Left ventricle myocardium inferior (tissue), 1 donor: ENCODE measurements around the gene PPFIA2. TPM values are rescaled to one million over a fixed set of nuclear protein-coding genes. Genes with fewer than 3 reads are reported as not detected.
"Not testable (repeated sequence)": the region's sequence is repeated elsewhere in the genome, so short reads cannot be mapped to it uniquely, and the experiment has no call there.

Source experiments
- DNase-seq: peaks from one replicate; pipeline ENCODE4 v3.0.0-alpha.2; 2020
- H3K27ac ChIP-seq: fragments of 200-600 bp; replicated peaks from 2 replicates; pipeline ENCODE4 v1.8.0; 2021
- H3K27me3 ChIP-seq: fragments of 200-600 bp; 2 replicates; pipeline ENCODE4 v1.8.0; 2021; ENCODE audit warnings: low read depth
- H3K36me3 ChIP-seq: fragments of 200-600 bp; 2 replicates; pipeline ENCODE4 v1.8.0; 2021
- H3K4me1 ChIP-seq: fragments of 200-600 bp; 2 replicates; pipeline ENCODE4 v1.8.0; 2021
- H3K4me3 ChIP-seq: fragments of 200-600 bp; 2 replicates; pipeline ENCODE4 v1.8.0; 2021; ENCODE audit warnings: mild to moderate bottlenecking, moderate library complexity
- H3K9me3 ChIP-seq: fragments of 200-600 bp; replicated peaks from 2 replicates; pipeline ENCODE4 v1.8.0; 2021
- intact Hi-C: fragments of 100-400 bp; cut with micrococcal nuclease; formaldehyde crosslinking; loops from one replicate; pipeline ENCODE4 v1.11.0; 2022
- total RNA-seq: library from RNA; stranded (reverse); fragmentation: NEBNext Ultra II Directional; extraction: Animal tissue kit (Norgen Biotek cat#: 25700); gene quantifications from one replicate; pipeline ENCODE4 v1.2.1, GENCODE V29; 2021
- TF ChIP-seq, protein P1 (sequence below): fragments of 200-600 bp; IDR thresholded peaks from 2 replicates; pipeline ENCODE4 v1.8.0; 2021; ENCODE audit warnings: antibody characterized with exemption, mild to moderate bottlenecking, borderline replicate concordance
- donor health status: DM: no; HTN: yes; CAD: no; lungs with severe emphysema.

The PPFIA2 gene
- total RNA-seq, 1 donor from 2014 or later: 0.82 TPM

DNA sequence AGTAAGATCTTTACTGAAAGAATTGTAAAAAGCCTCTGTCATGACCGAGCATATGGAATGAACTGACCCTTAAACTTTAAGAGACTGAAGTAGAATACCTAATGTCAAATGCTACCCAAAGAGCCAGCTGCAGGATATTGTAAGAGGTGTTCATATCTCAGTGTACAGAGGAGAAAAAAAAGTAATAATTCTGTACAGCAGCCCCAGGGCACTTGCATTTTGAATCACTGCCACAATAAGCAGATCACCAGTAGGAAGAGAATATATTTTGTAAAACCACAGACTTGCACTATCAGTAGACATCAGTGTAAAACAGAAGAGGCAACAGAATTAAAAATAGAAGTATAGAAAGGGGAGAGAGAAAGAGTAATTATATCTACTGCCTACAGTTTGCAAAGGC lies 162.6 kb downstream of the PPFIA2 start:
- no peaks in the 10 kb centered on the region for H3K27me3 ChIP-seq
- no peak for DNase-seq
- TF ChIP-seq, protein P1, sequence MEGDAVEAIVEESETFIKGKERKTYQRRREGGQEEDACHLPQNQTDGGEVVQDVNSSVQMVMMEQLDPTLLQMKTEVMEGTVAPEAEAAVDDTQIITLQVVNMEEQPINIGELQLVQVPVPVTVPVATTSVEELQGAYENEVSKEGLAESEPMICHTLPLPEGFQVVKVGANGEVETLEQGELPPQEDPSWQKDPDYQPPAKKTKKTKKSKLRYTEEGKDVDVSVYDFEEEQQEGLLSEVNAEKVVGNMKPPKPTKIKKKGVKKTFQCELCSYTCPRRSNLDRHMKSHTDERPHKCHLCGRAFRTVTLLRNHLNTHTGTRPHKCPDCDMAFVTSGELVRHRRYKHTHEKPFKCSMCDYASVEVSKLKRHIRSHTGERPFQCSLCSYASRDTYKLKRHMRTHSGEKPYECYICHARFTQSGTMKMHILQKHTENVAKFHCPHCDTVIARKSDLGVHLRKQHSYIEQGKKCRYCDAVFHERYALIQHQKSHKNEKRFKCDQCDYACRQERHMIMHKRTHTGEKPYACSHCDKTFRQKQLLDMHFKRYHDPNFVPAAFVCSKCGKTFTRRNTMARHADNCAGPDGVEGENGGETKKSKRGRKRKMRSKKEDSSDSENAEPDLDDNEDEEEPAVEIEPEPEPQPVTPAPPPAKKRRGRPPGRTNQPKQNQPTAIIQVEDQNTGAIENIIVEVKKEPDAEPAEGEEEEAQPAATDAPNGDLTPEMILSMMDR: no peak
- H3K4me3 ChIP-seq: no peak overlapping the region
- intact Hi-C loops: no loop called here
- H3K4me1 ChIP-seq: no peaks in the 10 kb centered on the region
- H3K36me3 ChIP-seq: no peaks in the 10 kb centered on the region
- H3K27ac ChIP-seq: no peak overlapping the region
- H3K9me3 ChIP-seq: no peaks in the 10 kb centered on the region

DNA sequence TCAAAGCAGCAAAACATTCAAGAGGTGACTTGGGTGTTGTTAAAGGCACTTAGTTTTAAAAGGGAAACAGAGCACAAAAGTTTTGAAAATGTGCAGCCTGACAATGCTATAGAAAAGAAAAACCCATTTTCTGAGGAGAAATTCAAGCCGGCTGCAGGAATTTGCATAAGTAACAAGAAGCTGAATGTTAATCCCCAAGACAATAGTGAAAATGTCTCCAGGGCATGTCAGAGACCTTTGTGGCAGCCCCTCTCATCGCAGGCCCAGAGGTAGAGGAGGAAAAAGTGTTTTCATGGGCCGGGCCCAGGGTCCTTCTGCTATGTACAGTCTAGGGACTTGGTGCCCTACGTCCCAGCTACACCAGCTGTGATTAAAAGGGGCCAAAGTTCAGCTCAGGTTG lies 167.9 kb downstream of the PPFIA2 start:
- no peak for DNase-seq
- H3K36me3 ChIP-seq: no peaks in the 10 kb centered on the region
- H3K27ac ChIP-seq: no peak overlapping the region
- peaks cover 14% of the 10 kb centered on the region for H3K9me3 ChIP-seq
- H3K4me1 ChIP-seq: no peaks in the 10 kb centered on the region
- no peak overlapping the region for H3K4me3 ChIP-seq
- intact Hi-C loops: no loop called here
- no peaks in the 10 kb centered on the region for H3K27me3 ChIP-seq
- TF ChIP-seq, protein P1: no peak

DNA sequence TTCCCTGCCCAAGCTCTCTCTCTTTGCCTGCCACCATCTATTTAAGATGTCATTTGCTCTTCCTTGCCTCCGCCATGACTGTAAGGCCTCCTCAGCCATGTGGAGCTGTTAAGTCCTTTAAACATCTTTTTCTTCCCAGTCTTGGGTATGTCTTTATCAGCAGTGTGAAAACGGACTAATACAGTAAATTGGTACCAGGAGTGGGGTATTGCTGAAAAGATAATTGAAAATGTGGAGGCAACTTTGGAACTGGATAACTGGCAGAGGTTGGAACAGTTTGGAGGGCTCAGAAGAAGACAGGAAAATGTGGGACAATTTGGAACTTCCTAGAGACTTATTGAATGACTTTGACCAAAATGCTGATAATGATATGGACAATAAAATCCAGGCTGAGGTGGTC lies 168.4 kb downstream of the PPFIA2 start:
- DNase-seq, H3K27me3 ChIP-seq, H3K27ac ChIP-seq, H3K36me3 ChIP-seq, H3K4me1 ChIP-seq, intact Hi-C loops, H3K4me3 ChIP-seq: not testable (repeated sequence)
- peaks cover 14% of the 10 kb centered on the region for H3K9me3 ChIP-seq

DNA sequence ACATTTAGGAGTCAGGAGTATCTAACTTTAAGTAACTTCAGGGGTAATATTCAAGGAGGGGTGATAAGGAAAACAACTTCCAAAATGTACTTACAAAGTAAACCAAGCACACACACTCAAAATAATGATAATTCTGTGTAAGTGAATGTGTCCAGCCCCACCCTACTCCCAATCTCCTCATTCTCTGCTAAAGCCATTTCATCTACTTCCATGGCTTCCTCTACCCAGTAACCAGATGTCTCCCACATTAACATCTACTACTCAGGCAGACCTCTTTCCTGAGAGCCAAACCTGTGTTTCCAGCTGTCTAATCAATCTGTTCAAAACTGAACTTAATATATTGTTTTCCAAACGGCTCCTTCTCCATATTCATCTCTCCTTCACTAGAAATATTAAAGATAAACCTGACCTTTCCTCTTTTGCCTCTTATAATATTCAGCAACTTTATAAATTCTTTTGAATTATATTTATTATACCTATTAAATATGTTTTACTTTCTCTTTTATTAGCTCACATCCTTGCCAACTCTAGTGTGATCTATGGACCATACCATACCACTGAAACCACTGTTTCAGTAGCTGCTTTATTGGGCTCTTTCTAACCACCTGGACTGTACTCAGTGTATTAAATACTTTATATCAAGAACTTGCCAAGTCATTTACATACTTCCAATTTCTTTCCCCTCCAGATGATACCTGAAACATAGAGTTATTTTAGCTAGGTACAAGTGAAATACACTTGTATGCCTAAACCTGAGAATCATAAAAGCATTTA lies 170.7 kb downstream of the PPFIA2 start:
- Histone ChIP-seq H3K27me3 (no peaks in the 10 kb centered on the region), H3K4me3 (no peak overlapping the region), H3K9me3 (peaks cover 14% of the 10 kb centered on the region), H3K36me3 (no peaks in the 10 kb centered on the region), H3K27ac (no peak overlapping the region), H3K4me1 (no peaks in the 10 kb centered on the region)
- TF ChIP-seq, protein P1: no peak
- no peak for DNase-seq
- intact Hi-C loops: no loop called here

DNA sequence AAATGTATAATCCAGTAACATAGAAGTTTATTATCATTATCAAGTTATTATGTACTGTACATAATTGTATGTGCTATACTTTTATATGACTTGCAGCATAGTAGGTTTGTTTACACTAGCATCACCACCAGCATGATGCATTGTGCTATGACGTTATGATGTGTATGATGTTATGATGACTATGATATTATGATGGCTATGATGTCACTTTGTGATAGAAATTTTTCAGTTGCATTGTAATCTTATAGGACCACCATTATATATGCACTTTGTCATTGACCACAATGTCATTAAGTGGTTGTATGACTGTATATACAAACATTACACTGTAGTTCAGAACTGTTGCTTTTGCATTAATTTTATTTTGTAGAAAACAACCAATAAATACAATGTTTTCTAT lies 173.4 kb downstream of the PPFIA2 start:
- no peak overlapping the region for H3K4me3 ChIP-seq
- DNase-seq: no peak
- H3K27me3 ChIP-seq: no peaks in the 10 kb centered on the region
- intact Hi-C loops: no loop called here
- no peak overlapping the region for H3K27ac ChIP-seq
- H3K4me1 ChIP-seq: no peaks in the 10 kb centered on the region
- TF ChIP-seq, protein P1: no peak
- peaks cover 8% of the 10 kb centered on the region for H3K9me3 ChIP-seq
- H3K36me3 ChIP-seq: no peaks in the 10 kb centered on the region

DNA sequence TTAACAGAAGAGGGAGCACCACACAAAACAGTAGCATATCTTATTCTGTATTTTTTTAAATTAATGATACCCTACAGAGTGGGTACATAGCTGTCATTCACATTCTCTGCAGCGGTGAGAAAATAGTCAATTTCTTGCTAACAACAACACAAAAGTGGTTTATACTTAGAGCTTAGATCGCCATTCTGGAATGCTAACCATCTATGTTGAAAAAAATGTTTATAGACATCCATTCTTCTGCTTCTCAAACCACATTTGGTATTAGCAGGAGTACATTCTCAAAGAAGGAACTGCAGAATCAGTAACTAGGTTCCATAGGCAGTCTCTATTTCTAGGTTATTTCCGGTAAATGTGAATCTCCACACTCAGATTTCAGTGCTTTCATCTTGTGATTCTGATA lies 185.9 kb downstream of the PPFIA2 start:
- TF ChIP-seq, protein P1: no peak
- H3K4me1 ChIP-seq: peaks cover 3% of the 10 kb centered on the region
- H3K27me3 ChIP-seq: no peaks in the 10 kb centered on the region
- DNase-seq: no peak
- no peak overlapping the region for H3K4me3 ChIP-seq
- intact Hi-C loops: no loop called here
- no peak overlapping the region for H3K27ac ChIP-seq
- H3K36me3 ChIP-seq: no peaks in the 10 kb centered on the region
- no peaks in the 10 kb centered on the region for H3K9me3 ChIP-seq
